Lung (tissue), 16 donors: ENCODE data around the gene WFS1. TPM values are rescaled to one million over a fixed set of nuclear protein-coding genes. Genes with fewer than 3 reads are reported as not detected.

ENCODE experiments used
- ATAC-seq: fragments of 200-7000 bp; cut with Tn5 transposase; one replicate; pipeline ENCODE4 v1.9.1; 2020; ENCODE audit warnings: moderate number of reproducible peaks; ENCODE audit not compliant: insufficient read depth, low FRiP score
- DNase-seq, 3 donors: peaks; one replicate each; pipeline ENCODE4 v3.0.0-alpha.2; 2013 to 2017
- H3K27ac ChIP-seq, 2 donors: one replicate each; pipeline ENCODE4 v1.5.1; 2013; ENCODE audit warnings: mild to moderate bottlenecking in 2 of 2, moderate library complexity in 2 of 2, control low read depth in 1 of 2, inconsistent platforms in 1 of 2, low read depth in 1 of 2, low read length in 1 of 2
- H3K27me3 ChIP-seq, 3 donors: one replicate each; pipeline ENCODE4 v1.5.1; 2013; ENCODE audit warnings: low read length in 2 of 3; ENCODE audit not compliant: control insufficient read depth in 3 of 3, insufficient read depth in 3 of 3
- H3K36me3 ChIP-seq, 4 donors: one replicate each; pipeline ENCODE4 v1.5.1; 2013; ENCODE audit warnings: low read length in 4 of 4, mild to moderate bottlenecking in 1 of 4, moderate library complexity in 1 of 4; ENCODE audit not compliant: control insufficient read depth in 4 of 4, insufficient read depth in 4 of 4
- H3K4me1 ChIP-seq, 5 donors: one replicate each; pipeline ENCODE4 v1.5.1; 2013; ENCODE audit warnings: low read length in 5 of 5, mild to moderate bottlenecking in 2 of 5, moderate library complexity in 1 of 5; ENCODE audit not compliant: control insufficient read depth in 5 of 5, insufficient read depth in 5 of 5
- H3K4me3 ChIP-seq: one replicate; pipeline ENCODE4 v1.5.1; 2013; ENCODE audit warnings: mild to moderate bottlenecking, control low read depth, moderate library complexity
- H3K9ac ChIP-seq, 2 donors: one replicate each; pipeline ENCODE4 v1.5.1; 2013; ENCODE audit warnings: low read length in 2 of 2, control low read depth in 1 of 2; ENCODE audit not compliant: insufficient read depth in 1 of 2
- H3K9me3 ChIP-seq, 4 donors: one replicate each; pipeline ENCODE4 v1.5.1; 2013; ENCODE audit warnings: low read length in 3 of 4, mild to moderate bottlenecking in 1 of 4, moderate library complexity in 1 of 4; ENCODE audit not compliant: control insufficient read depth in 4 of 4, insufficient read depth in 3 of 4
- WGBS, 2 donors: extraction: QIAGEN DNeasy Blood & Tissue Kit; methylation state at CpG; one replicate each; pipeline ENCODE4 v1.1.7; 2013; 5-methylcytosine and 5-hydroxymethylcytosine counted together
- long read RNA-seq, 5 donors: transcript quantifications; one replicate each; lab custom pipeline, GENCODE V29; 2026
- polyA plus RNA-seq, 2 donors: library from polyadenylated mRNA; stranded (reverse); fragments of 200-250 nt; gene quantifications; one replicate each; pipeline ENCODE4 v1.2.1, GENCODE V29; 2013
- total RNA-seq, 2 donors: library from RNA; depleted of rRNA in 1 of 2; stranded (reverse); fragments of >200 nt in 1 of 2; gene quantifications; one replicate each; pipeline ENCODE4 v1.2.1, GENCODE V29; 2014 to 2021
- TF ChIP-seq, protein P1 (sequence below): IDR thresholded peaks from 2 replicates; pipeline ENCODE4 v1.5.1; 2012; ENCODE audit warnings: mild to moderate bottlenecking; ENCODE audit errors: control extremely low read depth, extremely low read depth
- donor health status: control.
- donor health status: control.
- donor health status: Bipolar disorder and iron deficiency.
- donor health status: healthy.
- donor health status: DM: yes; HTN: yes; CAD: no.

Gene WFS1, protein sequence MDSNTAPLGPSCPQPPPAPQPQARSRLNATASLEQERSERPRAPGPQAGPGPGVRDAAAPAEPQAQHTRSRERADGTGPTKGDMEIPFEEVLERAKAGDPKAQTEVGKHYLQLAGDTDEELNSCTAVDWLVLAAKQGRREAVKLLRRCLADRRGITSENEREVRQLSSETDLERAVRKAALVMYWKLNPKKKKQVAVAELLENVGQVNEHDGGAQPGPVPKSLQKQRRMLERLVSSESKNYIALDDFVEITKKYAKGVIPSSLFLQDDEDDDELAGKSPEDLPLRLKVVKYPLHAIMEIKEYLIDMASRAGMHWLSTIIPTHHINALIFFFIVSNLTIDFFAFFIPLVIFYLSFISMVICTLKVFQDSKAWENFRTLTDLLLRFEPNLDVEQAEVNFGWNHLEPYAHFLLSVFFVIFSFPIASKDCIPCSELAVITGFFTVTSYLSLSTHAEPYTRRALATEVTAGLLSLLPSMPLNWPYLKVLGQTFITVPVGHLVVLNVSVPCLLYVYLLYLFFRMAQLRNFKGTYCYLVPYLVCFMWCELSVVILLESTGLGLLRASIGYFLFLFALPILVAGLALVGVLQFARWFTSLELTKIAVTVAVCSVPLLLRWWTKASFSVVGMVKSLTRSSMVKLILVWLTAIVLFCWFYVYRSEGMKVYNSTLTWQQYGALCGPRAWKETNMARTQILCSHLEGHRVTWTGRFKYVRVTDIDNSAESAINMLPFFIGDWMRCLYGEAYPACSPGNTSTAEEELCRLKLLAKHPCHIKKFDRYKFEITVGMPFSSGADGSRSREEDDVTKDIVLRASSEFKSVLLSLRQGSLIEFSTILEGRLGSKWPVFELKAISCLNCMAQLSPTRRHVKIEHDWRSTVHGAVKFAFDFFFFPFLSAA
- total RNA-seq, result 10 to 100 TPM; 28.6 to 76.0 TPM
- 10 to 100 TPM; 26.5 to 31.7 TPM for polyA plus RNA-seq
- long read RNA-seq, donor 1, transcript WFS1-201 (8 exons, 3,640 nt), result major isoform, 8 of 12 reads
- long read RNA-seq, donor 1, partial matches to known transcripts, result 0 of 12 reads
- long read RNA-seq, donor 1, other reads (novel, unspliced or antisense), result 0 of 12 reads
- long read RNA-seq, donor 2, partial matches to known transcripts, result 0 of 2 reads
- long read RNA-seq, donor 2, other reads (novel, unspliced or antisense), result 0 of 2 reads
- long read RNA-seq, donor 3, partial matches to known transcripts, result 0 of 11 reads
- long read RNA-seq, donor 3, other reads (novel, unspliced or antisense), result 0 of 11 reads
- long read RNA-seq, donor 4, partial matches to known transcripts, result 0 of 1 reads
- long read RNA-seq, donor 4, other reads (novel, unspliced or antisense), result 0 of 1 reads
- long read RNA-seq, donor 5, partial matches to known transcripts, result 22 of 27 reads
- long read RNA-seq, donor 5, other reads (novel, unspliced or antisense), result 0 of 27 reads

GRCh38 chr4:6269616-6270511 is at the start of gene WFS1:
Gene WFS1, plus strand, starts transcription at chr4:6269850. Its CDS starts 7,606 bp downstream, at chr4:6277456.
- Histone ChIP-seq H3K27me3 (no peaks in the 10 kb centered on the region), H3K9me3 (no peaks in the 10 kb centered on the region), H3K27ac (peak within 1 kb of the TSS; percentile 71 to 95), H3K4me1 (peaks cover 0 to 49% (median 21%) of the 10 kb centered on the region in 5 donors), H3K4me3 (peak within 1 kb of the TSS; percentile 99), H3K36me3 (no peaks in the 10 kb centered on the region), H3K9ac (peak within 1 kb of the TSS; percentile 41 to 57)
- TF ChIP-seq, protein P1, sequence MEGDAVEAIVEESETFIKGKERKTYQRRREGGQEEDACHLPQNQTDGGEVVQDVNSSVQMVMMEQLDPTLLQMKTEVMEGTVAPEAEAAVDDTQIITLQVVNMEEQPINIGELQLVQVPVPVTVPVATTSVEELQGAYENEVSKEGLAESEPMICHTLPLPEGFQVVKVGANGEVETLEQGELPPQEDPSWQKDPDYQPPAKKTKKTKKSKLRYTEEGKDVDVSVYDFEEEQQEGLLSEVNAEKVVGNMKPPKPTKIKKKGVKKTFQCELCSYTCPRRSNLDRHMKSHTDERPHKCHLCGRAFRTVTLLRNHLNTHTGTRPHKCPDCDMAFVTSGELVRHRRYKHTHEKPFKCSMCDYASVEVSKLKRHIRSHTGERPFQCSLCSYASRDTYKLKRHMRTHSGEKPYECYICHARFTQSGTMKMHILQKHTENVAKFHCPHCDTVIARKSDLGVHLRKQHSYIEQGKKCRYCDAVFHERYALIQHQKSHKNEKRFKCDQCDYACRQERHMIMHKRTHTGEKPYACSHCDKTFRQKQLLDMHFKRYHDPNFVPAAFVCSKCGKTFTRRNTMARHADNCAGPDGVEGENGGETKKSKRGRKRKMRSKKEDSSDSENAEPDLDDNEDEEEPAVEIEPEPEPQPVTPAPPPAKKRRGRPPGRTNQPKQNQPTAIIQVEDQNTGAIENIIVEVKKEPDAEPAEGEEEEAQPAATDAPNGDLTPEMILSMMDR, result no peak
- DNase-seq, result peak; percentile 99 to 100 (median 99)
- peak; percentile 97 for ATAC-seq
- 1% methylated on average over 83 to 104 of the region's 104 CpGs for WGBS, 2 donors

DNA sequence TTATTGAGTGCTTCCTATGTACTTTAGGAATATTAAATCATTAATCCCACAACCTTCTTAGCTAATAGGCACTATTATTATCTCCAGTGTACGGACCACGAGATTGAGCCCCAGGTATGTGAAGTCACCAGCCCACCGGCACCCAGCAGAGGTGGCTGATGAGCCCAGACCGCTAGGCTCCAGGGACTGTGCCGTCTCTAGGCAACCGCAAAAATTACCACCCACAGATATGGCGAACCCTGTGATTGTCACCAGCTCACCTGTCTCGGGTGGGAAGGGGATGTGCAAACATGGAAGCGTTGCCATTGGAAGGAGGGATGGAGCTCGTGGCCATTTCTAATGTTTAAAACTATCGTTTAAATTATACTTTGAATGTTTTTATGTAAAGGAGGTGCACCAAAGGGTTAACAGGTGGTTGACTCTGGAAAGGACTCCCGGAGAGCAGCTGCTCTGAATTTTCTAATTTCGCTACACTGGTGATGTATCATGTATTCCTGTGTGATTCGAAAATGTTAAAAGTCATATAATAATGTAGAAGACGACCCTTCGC is 48.3 kb upstream of the WFS1 start:
- no peak for DNase-seq
- WGBS, 2 donors, result 16 to 20% methylated on average over 16 of the region's 16 CpGs
- Histone ChIP-seq H3K4me3 (no peak overlapping the region), H3K27ac (no peak overlapping the region), H3K4me1 (no peaks in the 10 kb centered on the region), H3K9me3 (peaks cover 2 to 20% (median 3%) of the 10 kb centered on the region in 4 donors), H3K27me3 (peaks cover 1 to 34% (median 24%) of the 10 kb centered on the region in 3 donors), H3K9ac (no peak overlapping the region), H3K36me3 (no peaks in the 10 kb centered on the region)
- TF ChIP-seq, protein P1, result no peak
- no peak for ATAC-seq
